Measurements from ENCODE around the gene ADAM11. TPM values are rescaled to one million over a fixed set of nuclear protein-coding genes. Genes with fewer than 3 reads are reported as not detected.

Gene ADAM11
- total RNA-seq, 6 donors from 2014 or later: 0.15 to 1.0 (median 0.20) TPM; not detected in 1

DNA sequence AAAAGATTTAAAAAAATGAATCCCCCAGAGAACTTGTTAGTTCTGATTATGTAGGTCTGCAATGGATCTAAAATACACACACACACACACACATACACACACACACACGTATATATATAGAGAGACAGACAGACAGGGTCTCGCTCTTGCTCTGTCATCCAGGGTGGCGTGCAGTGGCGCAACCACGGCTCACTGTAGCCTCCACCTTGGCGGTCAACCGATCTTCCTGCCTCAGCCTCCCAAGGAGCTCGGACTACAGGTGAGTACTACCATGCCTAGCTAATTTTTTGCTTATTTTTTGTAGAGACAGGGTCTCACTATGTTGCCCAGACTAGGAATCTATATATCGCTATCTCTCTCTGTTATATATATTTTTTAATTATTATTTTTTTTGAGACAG is 37.9 kb downstream of the ADAM11 start:
- ATAC-seq (ENCODE audit: low FRiP score in 2 of 2) (no peak), DNase-seq (no peak)
- no peaks in the 10 kb centered on the region for H3K9me3 ChIP-seq
- no peak overlapping the region for H3K27ac ChIP-seq
- no peaks in the 10 kb centered on the region for H3K27me3 ChIP-seq
- H3K4me1 ChIP-seq: peaks cover 7 to 19% (median 13%) of the 10 kb centered on the region in 4 donors
- no peaks in the 10 kb centered on the region for H3K36me3 ChIP-seq
- TF ChIP-seq EP300 (IDR thresholded peaks at IDR 0.05): no peak
- TF ChIP-seq POLR2AphosphoS5 (IDR thresholded peaks at IDR 0.05): no peak
- no peak for TF ChIP-seq POLR2A (IDR thresholded peaks at IDR 0.05)
- TF ChIP-seq, protein P1, sequence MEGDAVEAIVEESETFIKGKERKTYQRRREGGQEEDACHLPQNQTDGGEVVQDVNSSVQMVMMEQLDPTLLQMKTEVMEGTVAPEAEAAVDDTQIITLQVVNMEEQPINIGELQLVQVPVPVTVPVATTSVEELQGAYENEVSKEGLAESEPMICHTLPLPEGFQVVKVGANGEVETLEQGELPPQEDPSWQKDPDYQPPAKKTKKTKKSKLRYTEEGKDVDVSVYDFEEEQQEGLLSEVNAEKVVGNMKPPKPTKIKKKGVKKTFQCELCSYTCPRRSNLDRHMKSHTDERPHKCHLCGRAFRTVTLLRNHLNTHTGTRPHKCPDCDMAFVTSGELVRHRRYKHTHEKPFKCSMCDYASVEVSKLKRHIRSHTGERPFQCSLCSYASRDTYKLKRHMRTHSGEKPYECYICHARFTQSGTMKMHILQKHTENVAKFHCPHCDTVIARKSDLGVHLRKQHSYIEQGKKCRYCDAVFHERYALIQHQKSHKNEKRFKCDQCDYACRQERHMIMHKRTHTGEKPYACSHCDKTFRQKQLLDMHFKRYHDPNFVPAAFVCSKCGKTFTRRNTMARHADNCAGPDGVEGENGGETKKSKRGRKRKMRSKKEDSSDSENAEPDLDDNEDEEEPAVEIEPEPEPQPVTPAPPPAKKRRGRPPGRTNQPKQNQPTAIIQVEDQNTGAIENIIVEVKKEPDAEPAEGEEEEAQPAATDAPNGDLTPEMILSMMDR (IDR thresholded peaks at IDR 0.05): no peak
- WGBS, 2 donors: 91 to 94% methylated on average over 9 of the region's 9 CpGs
- no peak overlapping the region for H3K4me3 ChIP-seq

DNA sequence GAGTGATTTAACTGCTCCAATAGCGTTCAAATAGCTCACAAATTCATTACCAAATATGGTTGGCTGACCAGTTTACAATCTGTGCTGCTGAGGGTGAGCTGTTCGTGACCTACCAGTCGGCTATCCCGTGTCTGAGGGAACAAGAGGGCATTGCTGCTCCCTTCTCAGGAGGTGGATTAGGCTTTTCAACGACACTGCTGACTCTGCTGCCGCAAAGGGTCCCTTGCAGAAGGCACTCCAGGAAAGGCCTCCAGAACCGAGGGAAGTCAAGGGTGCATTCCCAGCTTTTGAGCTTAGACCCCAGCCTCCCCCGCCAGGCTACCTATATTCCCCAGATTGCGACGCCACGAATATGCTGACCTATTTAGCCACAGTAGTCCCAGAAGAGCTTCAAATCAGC is 39.0 kb downstream of the ADAM11 start:
- DNase-seq (no peak), ATAC-seq (ENCODE audit: low FRiP score in 2 of 2) (no peak)
- Histone ChIP-seq H3K4me3 (no peak overlapping the region), H3K9me3 (no peaks in the 10 kb centered on the region), H3K4me1 (peaks cover 7 to 19% (median 13%) of the 10 kb centered on the region in 4 donors), H3K27ac (no peak overlapping the region), H3K27me3 (no peaks in the 10 kb centered on the region), H3K36me3 (no peaks in the 10 kb centered on the region)
- TF ChIP-seq POLR2A (IDR thresholded peaks at IDR 0.05) (no peak), EP300 (IDR thresholded peaks at IDR 0.05) (no peak), POLR2AphosphoS5 (IDR thresholded peaks at IDR 0.05) (no peak)
- TF ChIP-seq, protein P1 (IDR thresholded peaks at IDR 0.05): no peak
- 84 to 94% methylated on average over 9 to 11 of the region's 11 CpGs for WGBS, 2 donors

DNA sequence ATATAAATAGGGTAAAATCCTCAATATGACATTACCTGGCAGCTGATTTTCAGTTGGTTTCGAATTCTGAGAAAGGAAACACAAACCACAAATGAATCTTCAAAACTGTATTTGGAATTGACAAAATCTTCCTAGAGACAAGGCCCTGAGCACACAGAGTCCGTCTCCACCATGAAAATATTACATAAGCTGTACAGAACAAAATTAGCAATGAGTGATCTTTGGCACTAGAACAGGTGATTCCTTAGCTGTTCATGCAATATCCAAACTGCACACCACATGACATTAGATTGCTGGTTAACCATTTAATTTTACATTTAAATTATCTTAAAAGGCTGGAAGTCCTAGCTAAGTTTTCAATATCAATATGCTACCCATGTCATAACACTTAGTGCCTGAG is 39.6 kb downstream of the ADAM11 start:
- no peak for ATAC-seq (ENCODE audit: low FRiP score in 2 of 2)
- 66 to 74% methylated on average over 2 of the region's 2 CpGs for WGBS, 2 donors
- Histone ChIP-seq H3K9me3 (no peaks in the 10 kb centered on the region), H3K4me1 (peaks cover 7 to 19% (median 13%) of the 10 kb centered on the region in 4 donors), H3K27me3 (no peaks in the 10 kb centered on the region), H3K4me3 (no peak overlapping the region), H3K27ac (no peak overlapping the region), H3K36me3 (no peaks in the 10 kb centered on the region)
- DNase-seq: no peak
- no peak for TF ChIP-seq POLR2AphosphoS5 (IDR thresholded peaks at IDR 0.05)
- TF ChIP-seq, protein P1 (IDR thresholded peaks at IDR 0.05): no peak
- TF ChIP-seq POLR2A (IDR thresholded peaks at IDR 0.05): no peak
- no peak for TF ChIP-seq EP300 (IDR thresholded peaks at IDR 0.05)

DNA sequence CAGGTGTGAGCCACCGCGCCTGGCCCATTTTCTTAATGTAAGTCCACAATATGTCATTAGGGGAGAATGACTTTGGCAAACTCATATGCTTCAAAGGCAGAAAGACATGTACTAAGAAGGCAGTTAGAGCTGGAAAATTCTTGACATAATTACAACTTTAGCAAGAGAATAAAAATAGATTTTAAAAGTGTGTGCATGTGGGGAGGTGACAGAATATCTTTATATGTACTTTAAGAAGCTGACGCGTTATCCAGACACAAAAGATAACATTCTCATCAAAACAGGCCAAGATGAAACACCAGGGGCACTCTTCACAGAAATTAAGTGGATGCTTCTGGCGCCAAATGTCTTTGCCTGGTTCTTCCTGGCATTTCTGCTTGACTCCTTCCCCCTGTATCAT is 43.1 kb downstream of the ADAM11 start:
- no peak for ATAC-seq (ENCODE audit: low FRiP score in 2 of 2)
- Histone ChIP-seq H3K27ac (no peak overlapping the region), H3K36me3 (no peaks in the 10 kb centered on the region), H3K4me3 (no peak overlapping the region), H3K27me3 (no peaks in the 10 kb centered on the region), H3K9me3 (no peaks in the 10 kb centered on the region), H3K4me1 (no peaks in the 10 kb centered on the region)
- 90 to 96% methylated on average over 5 of the region's 5 CpGs for WGBS, 2 donors
- TF ChIP-seq, protein P1 (IDR thresholded peaks at IDR 0.05): no peak
- TF ChIP-seq POLR2AphosphoS5 (IDR thresholded peaks at IDR 0.05) (no peak), POLR2A (IDR thresholded peaks at IDR 0.05) (no peak), EP300 (IDR thresholded peaks at IDR 0.05) (no peak)
- DNase-seq: no peak

DNA sequence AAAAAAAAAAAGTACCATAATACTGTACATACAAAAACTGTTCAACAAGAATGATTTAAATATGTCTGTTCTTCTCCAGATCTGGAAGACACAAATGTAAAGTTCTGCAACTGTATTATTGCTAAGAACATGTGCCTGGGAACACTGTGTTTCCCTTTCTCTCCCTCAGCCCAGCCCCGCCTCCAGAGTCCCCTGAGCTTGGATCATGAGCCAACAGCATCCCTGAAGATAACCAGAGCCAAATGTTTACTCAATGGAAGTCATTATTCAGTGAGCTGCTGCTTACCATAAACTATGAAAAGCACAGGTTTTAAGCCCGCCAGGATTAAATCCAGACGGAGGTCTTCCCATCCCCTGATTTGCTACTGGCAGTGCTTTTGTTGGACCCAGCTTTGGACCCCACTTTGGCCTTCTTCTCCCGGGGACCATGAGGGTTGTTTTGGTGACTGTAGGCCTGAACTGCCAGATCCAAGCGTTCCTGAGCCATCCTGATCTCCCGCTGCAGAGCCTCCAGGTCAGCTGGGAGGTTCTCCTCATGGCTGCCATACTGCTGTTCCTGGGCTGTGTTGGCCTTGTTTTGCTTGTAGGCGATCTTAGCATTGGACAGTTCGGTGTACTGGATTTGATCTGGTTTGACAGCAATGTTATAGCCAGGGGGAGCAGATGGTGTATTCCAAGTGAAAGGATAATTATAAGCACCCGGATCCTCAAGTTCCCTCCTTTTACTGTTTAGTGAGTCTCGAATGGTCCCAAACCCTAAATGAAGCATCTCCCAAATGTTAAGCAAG is 45.7 kb downstream of the ADAM11 start:
- no peaks in the 10 kb centered on the region for H3K9me3 ChIP-seq
- DNase-seq (no peak), ATAC-seq (ENCODE audit: low FRiP score in 2 of 2) (no peak)
- no peaks in the 10 kb centered on the region for H3K4me1 ChIP-seq
- 94 to 97% methylated on average over 6 to 10 of the region's 10 CpGs for WGBS, 2 donors
- H3K36me3 ChIP-seq: no peaks in the 10 kb centered on the region
- no peak overlapping the region for H3K27ac ChIP-seq
- no peaks in the 10 kb centered on the region for H3K27me3 ChIP-seq
- TF ChIP-seq POLR2A (IDR thresholded peaks at IDR 0.05) (no peak), EP300 (IDR thresholded peaks at IDR 0.05) (no peak), POLR2AphosphoS5 (IDR thresholded peaks at IDR 0.05) (no peak)
- TF ChIP-seq, protein P1 (IDR thresholded peaks at IDR 0.05): no peak
- no peak overlapping the region for H3K4me3 ChIP-seq
